Eye (tissue), 1 donor: ENCODE data around the gene CCDC57.
"Not testable (repeated sequence)": the region's sequence is repeated elsewhere in the genome, so short reads cannot be mapped to it uniquely, and the experiment has no call there.

Experiments used
- DNase-seq: peaks from one replicate; pipeline ENCODE4 v3.0.0-alpha.2; 2015

Gene CCDC57, protein sequence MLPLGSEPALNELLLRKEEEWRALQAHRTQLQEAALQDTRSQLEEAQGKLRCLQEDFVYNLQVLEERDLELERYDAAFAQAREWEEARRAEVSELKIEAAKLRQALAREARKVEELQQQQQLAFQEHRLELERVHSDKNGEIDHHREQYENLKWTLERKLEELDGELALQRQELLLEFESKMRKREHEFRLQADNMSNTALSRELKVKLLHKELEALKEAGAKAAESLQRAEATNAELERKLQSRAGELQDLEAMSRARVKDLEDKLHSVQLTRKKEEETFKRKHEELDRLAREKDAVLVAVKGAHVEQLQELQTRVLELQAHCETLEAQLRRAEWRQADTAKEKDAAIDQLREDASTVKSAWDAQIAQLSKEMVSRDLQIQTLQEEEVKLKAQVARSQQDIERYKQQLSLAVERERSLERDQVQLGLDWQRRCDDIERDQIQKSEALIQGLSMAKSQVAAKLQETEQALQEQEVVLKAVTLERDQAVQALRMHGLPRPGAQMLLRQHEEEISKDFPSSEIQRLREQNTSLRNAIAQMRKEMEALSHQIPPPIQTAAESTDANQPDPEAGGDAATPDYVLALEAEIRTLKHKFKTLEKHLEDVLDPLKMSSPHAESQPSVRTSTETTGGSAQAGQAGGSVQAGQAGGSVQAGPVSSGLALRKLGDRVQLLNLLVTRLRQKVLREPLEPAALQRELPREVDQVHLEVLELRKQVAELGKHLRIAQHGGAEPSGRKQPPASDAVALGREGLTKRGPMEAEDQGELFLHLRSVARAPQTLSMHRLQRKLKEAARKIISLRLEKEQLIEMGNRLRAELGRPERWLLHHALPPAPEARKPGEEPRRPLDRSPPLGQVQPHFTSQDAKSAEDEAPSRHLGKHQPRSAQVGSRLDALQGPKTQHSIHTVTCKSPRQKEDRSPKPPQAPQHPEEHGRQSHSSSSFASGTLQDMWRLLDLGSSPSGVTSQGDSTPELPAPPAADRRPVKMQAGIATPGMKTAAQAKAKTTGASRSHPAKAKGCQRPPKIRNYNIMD

DNA sequence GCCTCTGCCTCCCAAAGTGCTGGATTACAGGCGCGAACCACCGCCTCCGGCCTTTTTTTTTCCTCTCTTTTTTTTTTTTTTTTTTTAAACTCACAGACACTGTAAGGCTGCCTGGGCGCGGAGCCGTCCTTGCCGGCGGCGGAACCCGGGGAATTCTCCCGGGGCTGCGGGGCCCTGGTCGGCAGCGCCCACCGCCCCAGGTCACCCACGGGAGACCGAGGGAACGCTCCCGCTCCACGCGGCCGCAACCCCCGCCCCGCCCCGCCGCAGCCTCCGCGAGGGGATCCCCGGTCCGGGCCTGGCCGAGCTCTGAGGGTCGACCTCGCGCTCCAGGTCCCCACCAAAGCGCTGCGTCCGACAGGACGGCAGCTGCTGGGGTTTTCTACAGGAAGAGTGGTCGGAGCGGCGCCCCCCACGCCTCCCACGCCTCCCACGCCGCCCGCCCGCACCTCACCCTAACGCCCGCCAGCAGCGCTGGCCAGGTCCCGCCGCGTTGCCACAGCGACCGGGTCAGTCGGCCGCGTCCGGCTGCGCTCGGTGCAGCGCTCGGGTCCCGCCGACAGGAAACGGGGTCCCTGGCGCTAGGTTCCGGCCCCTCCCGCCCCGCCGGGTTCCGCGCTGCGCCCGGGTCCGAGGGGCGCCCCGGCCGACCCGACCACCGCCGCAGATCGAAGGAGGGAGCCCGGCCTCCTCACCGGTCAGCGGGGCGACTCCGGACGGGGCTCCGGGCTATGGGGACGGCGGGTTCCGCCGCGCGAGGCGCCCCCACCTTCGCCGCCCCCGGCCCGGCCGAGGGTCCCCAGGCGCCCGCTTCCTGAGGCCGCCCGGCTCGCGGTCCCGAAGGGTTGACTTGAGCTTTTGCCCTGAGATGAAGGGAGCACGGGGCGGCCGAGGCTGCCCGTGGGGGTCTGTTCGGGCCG lies at the start of gene CCDC57:
CCDC57 (minus strand) TSS at position 512 of the 920 bp plus-strand sequence. CDS start 10,898 bp downstream, outside the sequence.
- peak; percentile 91 for DNase-seq

DNA sequence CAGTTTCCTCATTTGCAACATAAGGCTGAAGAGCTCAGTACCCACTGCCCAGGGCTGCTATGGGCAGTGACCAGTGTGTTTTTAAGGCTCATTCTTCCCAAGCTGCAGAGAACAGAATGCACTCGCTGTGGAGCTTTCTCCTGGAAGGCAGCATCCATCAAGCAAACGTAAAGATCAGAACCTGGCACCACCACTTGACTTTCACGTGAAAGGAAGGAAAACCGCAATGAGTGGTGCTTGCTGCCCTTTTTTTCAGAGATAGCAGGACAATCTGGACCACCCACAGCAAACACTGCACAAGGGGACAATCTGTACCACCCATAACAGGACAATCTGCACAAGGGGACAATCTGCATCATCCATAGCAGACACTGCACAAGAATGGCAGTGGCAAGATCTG lies 49.7 kb upstream of the CCDC57 start:
- no peak for DNase-seq

DNA sequence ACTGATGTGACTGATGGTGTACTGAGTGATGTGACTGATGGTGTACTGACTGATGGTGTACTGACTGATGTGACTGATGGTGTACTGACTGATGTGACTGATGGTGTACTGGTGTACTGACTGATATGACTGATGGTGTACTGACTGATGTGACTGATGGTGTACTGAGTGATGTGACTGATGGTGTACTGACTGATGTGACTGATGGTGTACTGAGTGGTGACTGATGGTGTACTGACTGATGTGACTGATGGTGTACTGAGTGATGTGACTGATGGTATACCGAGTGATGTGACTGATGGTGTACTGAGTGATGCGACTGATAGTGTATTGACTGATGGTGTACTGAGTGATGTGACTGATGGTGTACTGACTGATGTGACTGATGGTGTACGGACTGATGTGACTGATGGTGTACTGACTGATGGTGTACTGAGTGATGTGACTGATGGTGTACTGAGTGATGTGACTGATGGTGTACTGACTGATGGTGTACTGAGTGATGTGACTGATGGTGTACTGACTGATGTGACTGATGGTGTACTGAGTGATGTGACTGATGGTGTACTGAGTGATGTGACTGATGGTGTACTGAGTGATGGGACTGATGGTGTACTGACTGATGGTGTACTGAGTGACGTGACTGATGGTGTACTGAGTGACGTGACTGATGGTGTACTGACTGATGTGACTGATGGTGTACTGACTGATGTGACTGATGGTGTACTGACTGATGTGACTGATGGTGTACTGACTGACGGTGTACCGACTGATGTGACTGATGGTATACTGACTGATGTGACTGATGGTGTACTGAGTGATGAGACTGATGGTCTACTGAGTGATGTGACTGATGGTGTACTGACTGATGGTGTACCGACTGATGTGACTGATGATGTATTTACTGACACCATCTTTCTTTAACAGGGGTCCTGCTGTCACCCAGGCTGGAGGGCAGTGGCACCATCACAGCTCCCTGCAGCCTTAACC lies 47.6 kb upstream of the CCDC57 start:
- not testable (repeated sequence) for DNase-seq

DNA sequence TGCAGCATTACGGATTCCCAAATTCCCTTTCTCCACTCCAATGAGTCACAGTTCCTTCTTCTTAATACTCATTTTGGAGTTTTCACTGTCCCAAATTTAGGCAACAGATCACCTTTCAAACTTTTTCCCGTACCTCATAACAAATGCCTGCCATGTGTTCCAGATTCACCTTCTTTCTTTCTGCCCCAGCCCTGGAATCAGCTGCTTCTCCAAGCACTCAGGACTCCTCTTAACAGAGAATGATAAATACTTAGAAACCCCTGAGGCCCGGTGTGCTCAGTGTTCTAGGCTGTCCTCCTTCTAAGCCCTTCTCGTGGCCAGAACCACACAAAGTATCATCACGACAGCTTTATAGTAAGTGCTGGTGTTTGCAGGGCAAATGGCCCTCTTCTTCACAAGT lies 45.9 kb upstream of the CCDC57 start:
- DNase-seq: no peak

DNA sequence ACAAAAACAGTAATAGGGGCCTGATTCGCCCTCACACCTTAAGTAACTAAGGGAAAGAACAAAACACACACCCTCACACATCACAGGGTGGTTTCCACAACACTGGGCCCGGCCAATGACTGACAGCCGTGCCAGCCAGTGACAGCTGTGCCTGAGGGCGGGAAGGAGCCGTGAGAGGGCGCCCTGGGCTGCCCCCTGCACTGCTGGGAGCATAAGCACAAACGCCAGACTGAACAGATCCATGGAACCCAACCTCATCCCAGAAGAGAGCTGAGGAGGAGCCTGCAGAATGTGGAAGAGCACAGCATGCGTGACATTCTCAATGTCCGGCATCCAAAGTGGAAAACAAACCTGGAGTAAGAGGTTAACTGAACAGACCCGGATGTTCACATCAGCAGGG lies 44.8 kb upstream of the CCDC57 start:
- DNase-seq: peak; percentile 50

DNA sequence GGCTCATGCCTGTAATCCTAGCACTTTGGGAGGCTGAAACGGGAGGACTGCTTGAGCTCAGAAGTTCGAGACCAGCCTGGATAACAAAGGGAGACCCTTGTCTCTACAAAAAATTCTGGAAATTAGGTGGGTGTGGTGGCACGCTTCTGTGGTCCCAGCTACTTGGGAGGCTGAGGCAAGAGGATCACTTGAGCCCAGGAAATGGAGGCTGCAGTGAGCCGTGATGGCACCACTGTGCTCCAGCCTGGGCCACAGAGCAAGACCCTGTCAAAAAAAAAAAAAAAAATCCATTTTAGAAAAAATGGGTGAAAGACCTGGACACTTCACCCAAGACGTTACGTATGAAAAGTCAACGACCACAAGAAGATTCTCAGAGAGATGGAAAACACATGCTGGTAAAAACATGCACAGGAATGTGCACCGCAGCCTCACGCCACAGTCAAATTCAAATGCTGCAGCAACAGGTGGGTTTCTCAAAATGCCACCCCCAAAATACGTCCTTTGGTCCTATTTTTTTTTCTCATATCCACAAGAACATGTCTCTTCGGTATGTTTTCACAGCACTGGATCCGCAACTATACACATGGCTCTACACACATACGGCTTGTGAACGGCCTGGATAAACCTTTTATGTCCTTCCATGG lies 43.7 kb upstream of the CCDC57 start:
- no peak for DNase-seq

DNA sequence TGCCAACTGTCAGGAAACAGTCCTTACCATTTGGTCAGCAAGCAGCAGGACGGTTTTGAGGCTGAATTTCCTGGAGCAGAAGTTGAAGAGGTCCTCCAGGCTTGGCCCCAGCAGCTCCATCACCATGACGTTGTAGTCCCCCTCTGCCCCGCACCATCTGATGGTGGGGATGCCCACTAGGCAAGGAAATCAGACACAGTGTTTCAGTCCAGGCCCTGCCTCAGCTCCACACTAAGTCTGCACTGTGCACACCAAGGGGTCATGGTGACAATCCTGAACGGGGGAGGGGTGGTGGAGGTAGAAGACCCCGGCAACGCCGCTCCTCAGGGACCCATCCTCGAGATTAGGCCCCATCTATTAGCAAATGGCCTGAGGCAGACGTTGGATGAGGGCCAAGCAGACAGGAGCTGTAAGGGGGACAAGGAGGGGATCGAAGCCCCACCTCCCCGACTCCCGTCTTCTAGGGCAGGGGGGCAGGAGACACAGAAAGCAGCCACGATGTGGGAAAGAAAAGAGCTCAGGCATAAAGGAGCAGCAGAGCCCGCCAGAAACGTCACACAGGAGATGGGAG lies 42.8 kb upstream of the CCDC57 start:
- no peak for DNase-seq

DNA sequence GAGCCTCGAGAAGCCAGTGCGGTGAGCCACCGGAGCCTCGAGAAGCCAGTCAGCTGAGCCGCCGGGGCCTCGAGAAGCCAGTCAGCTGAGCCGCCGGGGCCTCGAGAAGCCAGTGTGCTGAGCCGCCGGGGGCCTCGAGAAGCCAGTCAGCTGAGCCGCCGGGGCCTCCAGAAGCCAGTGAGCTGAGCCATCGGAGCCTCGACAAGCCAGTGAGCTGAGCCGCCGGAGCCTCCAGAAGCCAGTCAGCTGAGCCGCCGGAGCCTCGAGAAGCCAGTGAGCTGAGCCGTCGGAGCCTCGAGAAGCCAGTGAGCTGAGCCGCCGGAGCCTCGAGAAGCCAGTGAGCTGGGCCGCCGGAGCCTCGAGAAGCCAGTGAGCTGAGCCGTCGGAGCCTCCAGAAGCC lies 42.1 kb upstream of the CCDC57 start:
- DNase-seq: not testable (repeated sequence)

DNA sequence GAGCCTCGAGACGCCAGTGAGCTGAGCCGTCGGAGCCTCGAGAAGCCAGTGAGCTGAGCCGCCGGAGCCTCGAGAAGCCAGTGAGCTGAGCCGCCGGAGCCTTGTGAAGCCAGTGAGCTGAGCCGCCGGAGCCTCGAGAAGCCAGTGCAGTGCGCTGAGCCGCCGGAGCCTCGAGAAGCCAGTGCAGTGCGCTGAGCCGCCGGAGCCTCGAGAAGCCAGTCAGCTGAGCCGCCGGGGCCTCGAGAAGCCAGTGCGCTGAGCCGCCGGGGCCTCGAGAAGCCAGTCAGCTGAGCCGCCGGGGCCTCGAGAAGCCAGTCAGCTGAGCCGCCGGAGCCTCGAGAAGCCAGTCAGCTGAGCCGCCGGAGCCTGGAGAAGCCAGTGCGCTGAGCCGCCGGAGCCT lies 41.5 kb upstream of the CCDC57 start:
- not testable (repeated sequence) for DNase-seq

DNA sequence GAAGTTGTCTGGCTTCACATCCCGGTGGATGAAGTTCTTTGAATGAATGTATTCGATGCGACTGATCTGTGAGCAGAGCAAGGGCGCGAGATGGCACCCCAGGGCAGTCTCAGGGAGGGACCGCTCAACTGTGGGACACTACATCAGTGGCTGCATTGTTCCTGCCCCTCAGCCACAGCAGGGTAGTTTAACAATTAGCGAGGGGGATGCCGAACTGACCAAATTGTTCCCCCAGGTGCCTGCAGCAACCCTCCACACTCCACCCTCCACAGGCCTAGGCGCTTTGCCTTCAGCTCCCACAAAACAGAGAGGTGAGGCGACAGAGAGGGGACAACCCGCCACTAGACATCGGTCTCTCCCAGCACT lies 40.5 kb upstream of the CCDC57 start:
- no peak for DNase-seq

DNA sequence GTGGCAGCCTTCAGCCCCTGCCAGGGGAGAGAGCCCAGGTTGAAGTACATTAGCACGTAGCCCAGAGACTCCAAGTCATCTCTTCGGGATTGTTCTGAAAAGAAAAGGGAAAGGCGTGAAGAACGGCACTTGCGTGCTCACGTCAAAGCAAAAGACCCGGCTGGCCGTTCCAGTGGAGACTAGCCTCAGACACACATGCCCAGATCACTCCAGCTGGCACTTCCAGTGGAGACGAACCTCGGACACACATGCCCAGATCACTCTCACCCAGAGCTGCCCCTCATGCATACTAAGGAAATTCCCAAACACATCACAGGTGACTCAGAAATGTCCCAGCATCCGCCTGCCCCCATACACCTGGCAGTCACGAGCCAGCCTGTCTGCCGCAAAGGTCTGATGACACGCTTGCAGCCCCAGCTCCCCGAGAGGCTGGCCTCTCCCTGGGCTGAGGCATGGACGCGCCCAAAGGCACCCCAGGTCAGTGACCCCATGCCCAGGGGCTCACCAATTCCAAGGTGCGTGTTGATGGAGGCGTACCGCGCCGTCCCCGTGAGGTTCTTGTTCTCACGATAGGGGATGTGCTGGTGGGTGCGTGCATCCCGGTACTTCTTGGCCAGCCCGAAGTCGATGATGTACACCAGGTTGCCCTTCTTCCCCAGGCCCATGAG lies 40.0 kb upstream of the CCDC57 start:
- DNase-seq: no peak

DNA sequence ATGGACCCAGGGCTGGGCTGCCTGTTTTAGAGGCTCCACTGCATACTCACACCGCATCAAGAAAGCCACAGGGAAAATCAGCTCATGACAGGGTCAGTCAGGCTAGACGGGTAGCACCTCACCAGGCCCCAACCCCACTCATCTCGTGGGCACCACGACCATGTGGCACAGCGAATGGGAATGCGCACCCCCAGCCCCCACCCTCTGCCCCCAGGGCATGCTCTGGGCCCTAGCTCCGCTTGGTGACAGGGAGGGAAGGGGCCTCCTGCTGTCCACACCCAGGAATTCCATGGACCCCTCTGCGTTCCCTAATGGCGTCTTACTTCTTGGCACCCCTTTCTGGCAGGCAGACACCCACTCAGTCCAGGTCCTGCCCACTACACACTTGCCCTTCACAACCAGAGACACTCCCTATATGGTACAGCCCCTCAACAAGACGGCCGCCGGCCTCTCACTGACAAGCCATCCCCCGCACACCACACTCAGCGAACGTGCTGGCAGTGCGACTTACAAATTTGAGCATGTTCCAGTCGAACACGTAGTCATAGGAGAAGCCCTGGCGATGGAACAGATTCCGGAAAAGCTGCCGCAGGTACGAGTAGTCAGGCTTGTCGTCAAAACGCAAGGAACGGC lies 38.3 kb upstream of the CCDC57 start:
- DNase-seq: no peak

DNA sequence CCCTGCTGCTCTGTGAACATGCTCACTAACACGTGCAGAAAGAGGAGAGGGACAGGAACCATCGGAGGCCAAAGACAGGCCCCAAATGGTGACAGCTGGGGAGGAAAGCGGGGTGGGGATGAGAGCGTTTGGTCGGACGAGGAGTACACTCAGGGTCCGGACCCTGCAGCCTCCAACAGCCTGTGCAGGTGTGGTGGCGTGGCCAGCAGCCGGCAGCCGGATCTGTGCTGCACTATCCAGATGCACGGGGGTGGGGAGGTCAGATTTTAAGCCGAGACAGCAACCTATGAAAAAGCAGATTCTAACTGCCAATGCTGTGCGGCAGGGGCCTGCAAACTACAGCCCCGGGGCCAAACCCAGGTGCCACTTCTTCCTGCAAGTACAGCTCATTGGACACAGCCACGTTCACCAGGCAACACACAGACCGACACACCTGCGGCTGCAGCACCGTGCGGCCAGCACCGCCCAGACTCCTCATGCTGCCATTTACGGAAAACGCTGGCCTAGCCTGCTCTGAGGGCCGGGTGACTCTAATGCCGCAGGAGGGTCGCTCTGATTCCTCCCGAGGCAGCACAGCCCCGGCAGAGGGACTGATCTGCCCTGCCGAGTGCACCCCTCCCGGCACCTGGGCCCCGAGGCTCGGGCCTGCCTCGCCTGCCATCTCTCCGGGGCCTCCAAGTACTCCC lies 37.4 kb upstream of the CCDC57 start:
- DNase-seq: no peak

DNA sequence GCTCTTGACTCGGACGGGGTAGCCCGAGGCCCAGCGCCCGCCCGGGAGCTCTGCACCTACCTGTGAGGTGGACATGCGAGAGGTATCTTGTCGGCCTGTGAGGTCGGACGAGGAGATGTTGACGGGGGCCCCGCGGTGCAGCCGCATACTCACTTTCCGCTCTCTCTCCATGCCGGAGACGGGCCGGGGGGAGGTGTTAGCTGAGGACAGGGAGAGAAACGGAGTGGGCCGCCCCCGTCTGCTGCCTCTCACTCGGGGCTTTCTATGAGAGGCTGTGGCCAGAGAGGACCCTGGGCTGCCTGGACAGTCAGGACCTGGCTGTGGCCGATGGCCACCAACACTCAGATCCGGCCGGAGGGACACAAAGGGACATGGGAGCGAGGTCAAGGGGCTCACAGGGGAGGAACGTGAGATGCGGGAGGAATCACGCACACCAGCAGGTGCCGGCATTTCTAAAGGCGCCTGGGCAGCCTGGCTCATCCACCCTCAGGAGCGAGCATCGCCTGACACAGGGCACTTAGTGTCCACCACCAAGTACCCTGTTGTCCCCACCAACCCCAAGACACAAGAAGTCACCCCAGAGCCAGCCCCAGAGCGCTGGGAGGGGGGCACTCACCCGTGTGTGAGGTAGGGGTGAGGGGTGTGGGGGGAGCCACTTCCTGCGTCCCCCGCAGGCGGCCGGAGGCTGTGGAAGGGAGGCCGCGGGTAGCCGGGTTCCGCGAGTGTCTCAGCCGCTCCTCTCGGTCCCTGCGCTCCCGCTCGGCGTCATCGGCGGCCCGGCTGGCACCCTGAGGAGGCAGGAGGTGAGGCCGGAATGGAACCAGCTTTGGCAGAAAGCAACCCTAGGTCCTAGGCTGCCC lies 36.4 kb upstream of the CCDC57 start:
- DNase-seq: no peak

DNA sequence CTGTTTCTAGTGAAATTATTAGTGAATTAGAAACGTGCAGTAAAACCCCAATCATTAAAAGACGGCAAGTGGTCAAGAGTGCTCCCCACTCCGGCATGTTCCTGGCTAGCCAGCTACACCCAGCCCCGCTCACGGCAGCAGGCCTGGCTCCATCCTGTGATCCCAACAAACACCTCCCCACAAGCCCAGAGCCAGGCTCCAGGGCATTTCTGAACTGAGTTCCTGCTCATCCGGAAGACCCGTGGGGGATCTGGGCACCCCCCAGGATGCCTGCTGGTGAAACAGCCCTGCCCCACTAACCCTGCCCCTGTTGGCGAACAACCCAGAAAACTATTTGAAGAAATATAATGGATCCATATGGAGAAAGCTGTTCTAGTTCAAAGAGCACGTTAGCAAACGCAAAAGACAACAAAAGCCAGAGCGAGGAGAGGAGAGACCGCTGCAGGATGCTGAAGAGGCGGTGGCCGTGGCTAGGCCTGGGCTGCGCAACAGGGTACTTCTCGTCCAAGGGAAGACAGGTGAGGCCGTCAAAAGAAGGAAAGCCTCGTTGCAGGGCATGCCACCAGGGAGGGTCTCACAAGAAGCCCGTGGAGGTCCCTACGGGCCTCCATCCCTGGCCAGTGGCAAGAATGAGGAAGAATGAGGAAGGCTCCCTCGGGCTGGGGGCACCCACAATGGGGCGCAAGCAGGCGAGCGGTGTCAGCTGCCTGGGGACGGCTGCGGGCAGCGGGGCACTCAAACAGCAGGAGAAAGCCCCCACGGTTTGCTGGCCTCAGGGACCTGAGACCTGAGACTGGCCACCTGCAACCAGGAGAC lies 35.4 kb upstream of the CCDC57 start:
- DNase-seq: no peak

DNA sequence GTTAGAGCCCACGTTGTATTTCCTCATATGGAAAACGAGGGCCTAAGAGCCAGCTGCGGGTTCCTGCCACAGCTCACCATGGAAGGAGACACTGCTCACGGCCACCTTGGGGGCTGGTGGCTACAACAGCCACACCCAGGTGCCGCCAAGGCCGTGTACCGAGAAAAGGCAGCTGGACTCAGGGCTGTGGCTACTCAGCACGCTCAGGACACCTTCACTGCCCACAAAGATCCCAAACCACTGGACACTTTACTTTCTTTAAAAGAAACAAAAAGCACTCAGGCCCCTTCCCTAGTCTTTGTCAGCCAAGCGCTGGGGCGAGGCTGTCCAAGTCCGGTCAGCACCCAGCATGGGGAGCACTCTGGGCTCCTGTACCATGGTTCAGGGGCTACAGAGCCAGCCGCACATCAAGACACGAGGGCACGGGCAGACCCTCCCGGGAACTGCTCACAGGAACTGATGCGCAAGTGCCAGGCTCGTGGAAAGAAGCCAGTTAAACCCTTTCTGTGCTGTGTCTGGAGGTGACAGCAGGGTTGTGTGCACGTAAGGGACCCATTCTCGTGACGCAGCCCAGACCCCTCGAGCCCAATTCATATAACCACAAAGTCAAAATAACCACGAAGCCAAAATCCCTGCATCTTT lies 34.7 kb upstream of the CCDC57 start:
- DNase-seq: no peak
